NOMO-1 (cell line): ENCODE results near the gene CERKL.
"Not testable (repeated sequence)": the region's sequence is repeated elsewhere in the genome, so short reads cannot be mapped to it uniquely, and the experiment has no call there.

Experiments
- DNase-seq, 2 experiments: peaks; one replicate each; lab custom pipeline; 2025; ENCODE audit not compliant: unreplicated experiment in 2 of 2; lab: John Stamatoyannopoulos, UW

CERKL gene, protein sequence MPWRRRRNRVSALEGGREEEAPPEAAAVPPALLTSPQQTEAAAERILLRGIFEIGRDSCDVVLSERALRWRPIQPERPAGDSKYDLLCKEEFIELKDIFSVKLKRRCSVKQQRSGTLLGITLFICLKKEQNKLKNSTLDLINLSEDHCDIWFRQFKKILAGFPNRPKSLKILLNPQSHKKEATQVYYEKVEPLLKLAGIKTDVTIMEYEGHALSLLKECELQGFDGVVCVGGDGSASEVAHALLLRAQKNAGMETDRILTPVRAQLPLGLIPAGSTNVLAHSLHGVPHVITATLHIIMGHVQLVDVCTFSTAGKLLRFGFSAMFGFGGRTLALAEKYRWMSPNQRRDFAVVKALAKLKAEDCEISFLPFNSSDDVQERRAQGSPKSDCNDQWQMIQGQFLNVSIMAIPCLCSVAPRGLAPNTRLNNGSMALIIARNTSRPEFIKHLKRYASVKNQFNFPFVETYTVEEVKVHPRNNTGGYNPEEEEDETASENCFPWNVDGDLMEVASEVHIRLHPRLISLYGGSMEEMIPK

GRCh38 chr2:181656450-181657291 is at the start of gene CERKL:
Gene CERKL, minus strand, starts transcription at chr2:181657105. Its CDS starts 99 bp downstream, at chr2:181657006.
- DNase-seq: peak; percentile 37 to 67

GRCh38 chr2:181702519-181702918 is 45.6 kb upstream of the CERKL start:
- not testable (repeated sequence) for DNase-seq

GRCh38 chr2:181698223-181698622 is 41.3 kb upstream of the CERKL start:
- no peak for DNase-seq

DNA sequence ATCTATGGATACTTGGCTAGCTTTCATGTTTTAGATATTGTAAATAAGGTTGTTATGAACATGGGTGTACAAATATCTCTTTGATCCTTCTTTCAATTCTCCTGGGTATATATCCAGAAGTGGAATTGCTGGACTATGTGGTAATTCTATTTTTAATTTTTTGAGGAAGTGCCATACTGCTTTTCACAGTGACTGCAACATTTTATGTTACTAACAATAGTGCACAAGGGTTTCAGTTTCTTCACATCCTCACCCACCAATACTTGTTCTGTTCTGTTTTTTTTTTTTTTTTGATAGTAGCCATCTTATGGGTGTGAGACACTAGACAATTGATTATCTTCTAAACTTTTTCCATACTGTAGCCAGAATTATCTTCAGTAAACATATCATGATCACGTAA is 40.7 kb upstream of the CERKL start:
- peak; percentile 23 to 81 for DNase-seq

DNA sequence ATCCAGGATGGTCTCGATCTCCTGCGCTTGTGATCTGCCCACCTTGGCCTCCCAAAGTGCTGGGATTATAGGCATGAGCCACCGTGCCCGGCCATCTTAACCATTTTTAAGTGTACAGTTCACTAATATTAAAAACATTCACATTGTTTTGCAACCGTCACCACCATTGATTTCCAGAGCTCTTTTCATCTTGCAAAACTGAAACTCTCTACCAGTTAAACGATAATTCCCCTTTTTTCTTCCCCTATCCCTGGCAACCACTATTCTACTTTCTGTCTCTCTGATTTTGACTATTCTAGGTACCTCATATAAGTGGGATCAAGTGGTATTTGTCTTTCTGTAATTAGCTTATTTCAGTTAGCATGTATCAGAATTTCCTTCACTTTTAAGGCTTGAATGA is 40.2 kb upstream of the CERKL start:
- DNase-seq: peak; percentile 64 to 83

- DNase-seq: no peak
These were observed 37.4 kb upstream of the CERKL start for GRCh38 chr2:181694271-181694670.

GRCh38 chr2:181690860-181691259 is 34.0 kb upstream of the CERKL start:
- DNase-seq: no peak

DNA sequence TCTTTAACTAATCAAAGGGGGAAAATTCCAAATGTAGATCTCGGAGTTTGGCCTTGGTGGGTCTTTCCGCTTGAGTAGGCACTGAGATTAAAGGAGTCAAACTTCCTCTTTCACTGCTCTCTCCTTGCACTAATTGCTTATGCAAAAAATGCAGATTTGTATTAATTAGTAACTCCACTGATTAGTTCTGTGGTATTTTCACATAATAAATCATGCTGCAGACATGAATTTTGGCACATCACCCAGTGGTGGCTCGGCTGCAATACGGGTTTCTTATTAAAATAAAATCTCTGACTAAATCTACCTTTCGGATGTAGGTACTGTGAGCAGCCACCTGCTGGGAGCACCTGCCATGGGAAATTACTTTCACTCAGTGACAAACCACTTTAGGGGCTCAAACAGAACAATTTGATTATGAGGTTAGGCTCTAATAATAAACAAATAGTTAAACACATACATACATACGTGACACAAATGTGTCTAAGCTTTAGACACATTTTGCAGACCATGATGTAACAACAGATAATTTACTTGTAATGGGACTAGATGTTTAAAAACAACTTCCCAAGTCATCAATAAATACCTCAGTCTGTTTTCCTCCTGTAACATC is 29.8 kb upstream of the CERKL start:
- no peak for DNase-seq

- DNase-seq: no peak
These were observed 28.3 kb upstream of the CERKL start for GRCh38 chr2:181685150-181685688.

- no peak for DNase-seq
These were observed 27.7 kb upstream of the CERKL start for GRCh38 chr2:181684454-181685149.

GRCh38 chr2:181683518-181684453 is 26.9 kb upstream of the CERKL start:
- no peak for DNase-seq

- DNase-seq: no peak
These were observed 26.1 kb upstream of the CERKL start for GRCh38 chr2:181682795-181683517.

GRCh38 chr2:181682026-181682789 is 25.3 kb upstream of the CERKL start:
- DNase-seq: no peak

DNA sequence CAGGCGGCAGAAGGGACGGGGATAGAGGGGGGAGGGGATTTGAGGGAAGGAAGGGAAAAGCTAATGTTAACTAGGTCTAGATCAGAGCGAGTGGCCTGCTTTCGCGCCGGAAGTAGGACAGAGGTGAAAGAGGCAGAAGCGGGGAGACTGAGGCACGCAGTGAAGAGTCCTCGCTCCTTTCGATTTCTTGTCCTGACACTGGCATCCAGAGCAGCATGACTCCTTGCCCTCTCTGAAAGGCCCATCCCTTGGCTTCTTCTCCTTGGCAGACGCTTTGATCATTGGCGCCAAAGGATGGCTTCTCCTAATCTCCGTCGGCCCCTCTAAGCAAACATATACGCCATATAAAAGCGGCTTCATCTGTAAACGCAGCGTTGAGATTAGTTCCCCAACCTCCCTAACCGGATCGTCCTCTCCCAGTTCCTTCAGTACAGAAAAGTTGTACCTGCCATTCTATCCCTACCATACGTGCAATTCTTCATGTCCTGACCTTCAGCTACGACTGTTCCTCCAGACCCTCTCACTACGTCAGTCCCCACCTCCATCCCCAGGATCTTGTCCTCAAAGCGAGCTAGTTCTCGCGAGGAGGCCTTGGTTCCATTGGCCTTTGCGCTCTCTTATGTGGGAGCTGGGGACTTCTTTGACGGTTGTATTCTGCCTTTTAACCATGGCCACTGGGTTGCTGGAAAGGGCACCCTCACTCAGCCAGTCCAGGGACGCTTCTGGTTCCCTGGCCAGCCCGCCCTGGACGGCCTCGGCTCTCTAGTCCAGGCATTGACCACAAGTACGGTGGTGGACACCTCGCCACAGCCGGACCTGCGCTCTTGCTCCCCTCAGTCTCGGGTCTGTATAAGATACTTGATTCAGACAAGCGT is 24.3 kb upstream of the CERKL start:
- DNase-seq: no peak

DNA sequence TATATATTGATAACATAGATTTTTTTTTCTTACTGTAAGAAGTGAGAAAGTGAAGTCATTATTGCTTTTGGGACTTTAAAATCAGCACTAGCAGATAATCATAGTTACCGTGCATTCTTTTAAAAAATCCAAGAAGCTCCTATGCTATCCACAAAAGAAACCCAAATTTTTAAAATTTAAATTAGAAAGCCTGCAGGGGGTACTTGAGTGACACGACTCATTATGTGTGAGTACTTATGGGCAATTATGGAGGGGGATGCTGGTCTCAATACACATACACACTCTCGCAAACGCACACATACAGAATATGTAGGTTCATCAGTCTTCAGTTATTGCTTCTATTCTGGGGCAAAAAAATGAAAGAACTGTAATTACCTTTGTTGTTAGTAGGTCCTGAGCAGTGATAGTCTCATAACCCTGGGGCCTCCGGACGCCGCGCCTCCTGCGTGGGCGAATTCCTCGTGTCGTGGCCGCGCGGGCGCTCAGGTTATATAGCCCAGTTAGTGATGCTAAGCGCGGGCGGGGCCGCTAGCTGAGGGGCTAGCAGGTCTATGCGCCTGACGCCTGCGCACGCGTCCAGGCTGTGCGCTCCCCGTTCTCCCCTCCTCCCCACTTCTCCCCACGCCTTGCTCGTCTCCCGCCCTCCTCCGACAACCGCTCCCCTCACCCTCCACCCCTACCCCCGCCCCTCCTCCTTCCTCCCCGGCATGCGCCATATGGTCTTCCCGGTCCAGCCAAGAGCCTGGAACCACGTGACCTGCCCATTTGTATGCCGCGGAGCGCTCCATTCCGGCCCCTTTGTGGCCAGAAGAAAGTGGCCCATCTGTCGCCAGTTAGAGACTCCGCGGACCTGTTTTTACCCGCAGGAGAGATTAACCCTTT is 23.4 kb upstream of the CERKL start, which contains the start of gene NEUROD1:
TSS of gene NEUROD1 (minus strand) at position 463 of the 882 bp plus-strand sequence. CDS start 1,657 bp downstream, outside the sequence.
- DNase-seq: no peak

GRCh38 chr2:181679544-181679979 is 22.7 kb upstream of the CERKL start:
- DNase-seq: no peak
